Activated CD4-positive, alpha-beta memory T cell treated with anti-CD3 and anti-CD28 coated beads, Interleukin-2, amount 10 ng/mL, durations not matched to agents 7 days and 5 days (primary cell): ENCODE results near the gene NPB. TPM values are rescaled to one million over a fixed set of nuclear protein-coding genes. Genes with fewer than 3 reads are reported as not detected.

Experiments used
- CTCF ChIA-PET: fragments of 350-600 bp; sonication (Branson Sonifier 250); formaldehyde crosslinking; loops from one replicate; lab custom pipeline; 2021; ENCODE audit warnings: antibody characterized with exemption, inconsistent platforms; lab: Charles Lee
- POLR2A ChIA-PET: fragments of 350-600 bp; sonication (Branson Sonifier 250); formaldehyde crosslinking; loops from one replicate; lab custom pipeline; 2021; ENCODE audit warnings: antibody characterized with exemption; lab: Charles Lee
- DNase-seq: peaks from one replicate; pipeline ENCODE4 v3.0.0-alpha.2; 2020
- H3K27ac Mint-ChIP-seq: one replicate; pipeline ENCODE4 v1.8.0; 2021; ENCODE audit warnings: mild to moderate bottlenecking, mixed read lengths
- H3K27me3 Mint-ChIP-seq: one replicate; pipeline ENCODE4 v1.8.0; 2021; ENCODE audit warnings: mixed read lengths
- H3K36me3 Mint-ChIP-seq: one replicate; pipeline ENCODE4 v1.8.0; 2021; ENCODE audit warnings: low read depth, mixed read lengths
- H3K4me1 Mint-ChIP-seq: one replicate; pipeline ENCODE4 v1.8.0; 2021; ENCODE audit warnings: mixed read lengths
- H3K4me3 Mint-ChIP-seq: one replicate; pipeline ENCODE4 v1.8.0; 2021; ENCODE audit warnings: mild to moderate bottlenecking, mixed read lengths
- H3K9me3 Mint-ChIP-seq: one replicate; pipeline ENCODE4 v1.8.0; 2021; ENCODE audit warnings: mixed read lengths
- total RNA-seq, 2 experiments: library from RNA; stranded (reverse); gene quantifications; one replicate each; pipeline ENCODE4 v1.2.3, GENCODE V29; 2021

Gene NPB
- total RNA-seq, 2 experiments from 2014 or later = 0.38 TPM; not detected in 1

- no peaks in the 10 kb centered on the region for H3K9me3 Mint-ChIP-seq
- no peak overlapping the region for H3K4me3 Mint-ChIP-seq
- H3K4me1 Mint-ChIP-seq = peaks cover 53% of the 10 kb centered on the region
- ChIA-PET CTCF (no interaction called here), POLR2A (interaction anchor here (0.6 to 2.6 kb wide), 10 partner anchors 9 to 183 kb away, joined by 3 to 10 read pairs (median 4); partner anchors contain the start of genes ALYREF, ARL16, HGS and MCRIP1)
- no peaks in the 10 kb centered on the region for H3K27me3 Mint-ChIP-seq
- peaks cover 55% of the 10 kb centered on the region for H3K36me3 Mint-ChIP-seq
- DNase-seq = no peak
- peak overlapping the region; percentile 49 for H3K27ac Mint-ChIP-seq
Measured at GRCh38 chr17:81865733-81866439, 36.2 kb upstream of the NPB start.

- Mint-ChIP-seq H3K27ac (peak overlapping the region; percentile 68), H3K4me3 (peak overlapping the region; percentile 13), H3K4me1 (peaks cover 51% of the 10 kb centered on the region), H3K27me3 (no peaks in the 10 kb centered on the region), H3K36me3 (peaks cover 52% of the 10 kb centered on the region), H3K9me3 (no peaks in the 10 kb centered on the region)
- ChIA-PET POLR2A (interaction anchor here (0.6 to 2.6 kb wide), 15 partner anchors 8 to 183 kb away, joined by 3 to 10 read pairs (median 4); partner anchors contain the start of genes ALYREF, ARL16, HGS and MCRIP1), CTCF (no interaction called here)
- DNase-seq = no peak
Measured at GRCh38 chr17:81866440-81867169, 35.4 kb upstream of the NPB start.

- Mint-ChIP-seq H3K4me3 (peak overlapping the region; percentile 30), H3K27ac (peak overlapping the region; percentile 68), H3K27me3 (no peaks in the 10 kb centered on the region), H3K4me1 (peaks cover 51% of the 10 kb centered on the region), H3K36me3 (peaks cover 54% of the 10 kb centered on the region), H3K9me3 (no peaks in the 10 kb centered on the region)
- no peak for DNase-seq
- POLR2A ChIA-PET = interaction anchor here (0.6 to 2.6 kb wide), 10 partner anchors 9 to 165 kb away, joined by 3 to 10 read pairs (median 4); partner anchors contain the start of genes MCRIP1 and MRPL12
- CTCF ChIA-PET = no interaction called here
Measured at GRCh38 chr17:81867170-81867990, 34.7 kb upstream of the NPB start.

GRCh38 chr17:81867991-81868673, 33.9 kb upstream of the NPB start:
- ChIA-PET POLR2A (interaction anchor here (0.6 to 6.6 kb wide), 5 partner anchors 7 to 165 kb away, joined by 3 to 133 read pairs (median 6); partner anchors contain the start of genes MRPL12 and P4HB), CTCF (no interaction called here)
- peaks cover 51% of the 10 kb centered on the region for H3K4me1 Mint-ChIP-seq

GRCh38 chr17:81868674-81869220, 33.3 kb upstream of the NPB start:
- Mint-ChIP-seq H3K9me3 (no peaks in the 10 kb centered on the region), H3K4me1 (peaks cover 50% of the 10 kb centered on the region), H3K4me3 (peak overlapping the region; percentile 77), H3K36me3 (peaks cover 48% of the 10 kb centered on the region), H3K27me3 (no peaks in the 10 kb centered on the region), H3K27ac (peak overlapping the region; percentile 85)
- DNase-seq = no peak
- ChIA-PET POLR2A (interaction anchor here (1.2 to 7.0 kb wide), 10 partner anchors 8 to 202 kb away, joined by 4 to 140 read pairs (median 25); partner anchors contain the start of genes ALYREF, ANAPC11, ARL16 and CCDC137), CTCF (interaction anchor here (1.6 to 2.0 kb wide), 2 partner anchors 55 to 58 kb away, joined by 5 to 6 read pairs; no protein-coding TSS in a partner anchor)

More at GRCh38 chr17:81867991-81868673, 33.9 kb upstream of the NPB start:
- no peaks in the 10 kb centered on the region for H3K27me3 Mint-ChIP-seq
- DNase-seq = peak; percentile 21
- no peaks in the 10 kb centered on the region for H3K9me3 Mint-ChIP-seq
- H3K4me3 Mint-ChIP-seq = peak overlapping the region; percentile 17
- H3K27ac Mint-ChIP-seq = no peak overlapping the region
- peaks cover 54% of the 10 kb centered on the region for H3K36me3 Mint-ChIP-seq

DNA sequence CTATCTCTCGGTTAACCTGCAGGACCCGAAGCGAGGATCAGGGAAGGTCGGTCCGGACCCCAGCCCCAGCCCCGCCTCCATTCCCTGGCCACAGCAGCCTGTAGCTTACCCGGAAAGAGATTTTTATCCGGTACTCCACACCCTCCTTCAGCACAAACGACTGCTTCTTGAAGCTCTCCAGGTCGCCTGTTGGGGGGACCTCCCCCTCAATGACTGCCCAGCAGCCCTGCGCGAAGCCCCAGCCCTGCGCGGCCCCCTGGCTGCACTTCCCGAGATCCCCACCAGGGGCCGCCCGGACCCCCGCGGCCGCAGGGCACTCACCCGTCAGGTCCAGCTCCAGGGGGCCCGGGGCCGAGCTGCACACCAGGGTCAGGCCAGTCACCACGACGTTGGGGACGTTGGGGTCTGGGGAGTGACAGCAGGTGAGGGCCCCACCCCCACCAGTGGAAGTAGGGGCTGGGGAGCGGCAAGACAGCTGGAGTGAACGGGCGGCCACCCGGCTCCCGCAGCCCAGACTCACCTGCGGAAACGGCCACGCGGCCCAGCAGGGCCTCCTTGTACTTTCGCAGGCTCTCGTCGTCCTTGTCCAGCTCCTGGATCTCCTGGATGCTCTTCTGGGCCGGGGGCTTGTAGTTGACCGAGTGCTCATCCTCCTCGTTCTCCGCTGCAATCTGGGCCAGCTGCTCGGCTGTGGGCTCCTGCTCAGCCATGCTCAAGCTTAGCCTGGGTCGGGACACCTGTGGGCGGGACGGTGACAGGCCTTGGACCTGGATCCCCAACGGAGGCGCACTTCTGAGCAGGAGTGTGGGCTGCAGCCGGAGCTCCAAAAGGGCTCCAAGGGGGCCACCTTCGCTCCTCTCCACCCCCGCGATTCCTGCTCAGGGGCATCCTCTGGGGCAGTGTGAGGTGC, 32.6 kb upstream of the NPB start:
- no peaks in the 10 kb centered on the region for H3K9me3 Mint-ChIP-seq
- H3K27me3 Mint-ChIP-seq = no peaks in the 10 kb centered on the region
- ChIA-PET POLR2A (interaction anchor here (0.8 to 7.0 kb wide), 26 partner anchors 9 to 775 kb away, joined by 3 to 140 read pairs (median 6); partner anchors contain the start of genes ALYREF, ANAPC11, ARL16 and ASPSCR1), CTCF (interaction anchor here (0.7 to 2.0 kb wide), 8 partner anchors 14 to 617 kb away, joined by 3 to 6 read pairs (median 3); partner anchors contain the start of genes CENPX, DCXR and LRRC45)
- H3K4me3 Mint-ChIP-seq = peak overlapping the region; percentile 77
- peaks cover 46% of the 10 kb centered on the region for H3K36me3 Mint-ChIP-seq
- H3K27ac Mint-ChIP-seq = peak overlapping the region; percentile 85
- peaks cover 51% of the 10 kb centered on the region for H3K4me1 Mint-ChIP-seq
- DNase-seq = peak; percentile 47

DNA sequence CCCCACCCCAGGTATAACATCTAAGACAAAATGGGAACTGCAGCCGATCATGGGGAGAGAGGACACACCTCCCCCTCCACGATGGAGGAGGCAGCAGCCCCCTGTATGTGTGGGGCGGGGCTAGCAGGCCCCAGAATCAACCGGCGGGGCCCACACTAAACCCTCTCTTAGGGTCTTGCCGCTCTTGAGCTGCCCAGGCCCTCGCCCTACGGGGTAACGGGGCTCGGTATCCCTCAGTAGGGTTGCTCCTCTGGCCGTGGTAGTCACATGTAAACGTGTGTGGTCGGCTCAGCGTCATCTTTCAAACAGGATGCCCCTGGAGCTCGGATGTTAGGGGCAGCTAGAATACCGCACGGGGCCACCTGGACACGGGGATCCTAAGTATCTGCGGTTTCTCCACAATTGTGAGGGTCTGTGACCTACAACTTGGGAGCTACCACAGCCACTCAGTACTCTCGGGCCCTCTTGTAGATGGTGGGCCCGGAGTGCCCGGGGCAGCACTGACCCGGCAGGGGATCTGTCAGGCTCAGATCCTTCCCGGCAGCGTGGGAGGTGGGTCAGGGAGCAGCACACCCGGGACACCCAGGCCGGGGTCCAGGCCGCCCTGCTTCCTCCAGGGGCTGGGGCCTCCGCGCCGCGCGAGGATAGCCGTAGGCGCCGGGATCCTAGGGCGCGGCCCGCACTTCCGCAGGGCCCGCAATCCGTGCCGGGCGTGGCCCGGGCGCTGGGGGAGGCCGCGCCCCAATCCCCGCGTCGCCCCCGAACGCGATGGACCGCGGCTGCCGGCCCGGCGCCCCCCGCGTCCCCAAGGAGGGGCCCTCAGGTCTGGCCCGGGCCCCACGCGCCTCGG, 31.7 kb upstream of the NPB start:
- Mint-ChIP-seq H3K4me3 (peak overlapping the region; percentile 77), H3K36me3 (peaks cover 46% of the 10 kb centered on the region), H3K27me3 (no peaks in the 10 kb centered on the region), H3K27ac (peak overlapping the region; percentile 85), H3K4me1 (peaks cover 51% of the 10 kb centered on the region), H3K9me3 (no peaks in the 10 kb centered on the region)
- CTCF ChIA-PET = interaction anchor here (0.7 to 2.0 kb wide), 8 partner anchors 11 to 167 kb away, joined by 3 to 6 read pairs (median 3); partner anchors contain the start of genes CENPX, DCXR and LRRC45
- POLR2A ChIA-PET = interaction anchor here (0.6 to 7.0 kb wide), 31 partner anchors 10 to 776 kb away, joined by 3 to 140 read pairs (median 5); partner anchors contain the start of genes ALYREF, ANAPC11, ARL16 and ASPSCR1
- peak; percentile 66 for DNase-seq

DNA sequence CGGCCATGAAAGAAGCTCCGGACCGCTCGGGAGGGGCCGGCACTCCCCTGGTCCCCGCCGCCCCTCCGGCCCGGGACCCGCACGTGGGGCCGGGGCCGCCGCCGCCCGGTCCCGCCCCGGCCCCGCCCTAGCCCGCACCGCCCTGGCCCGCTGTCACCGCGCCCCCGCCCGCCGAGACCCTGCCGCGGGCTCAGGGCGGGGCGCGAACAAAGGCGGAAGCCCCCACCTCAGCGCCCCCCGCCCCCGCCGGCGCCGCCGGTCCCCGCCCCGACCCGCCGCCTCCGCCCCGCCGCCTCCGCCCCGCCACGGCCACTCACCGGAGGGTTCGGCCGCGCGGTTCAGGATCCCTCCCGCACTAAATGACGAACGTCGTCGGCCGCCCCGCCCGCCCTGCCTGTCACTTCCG, 31.1 kb upstream of the NPB start, which contains the start of gene ARHGDIA:
Gene ARHGDIA, minus strand, starts transcription at position 357 of the 406 bp plus-strand sequence. CDS start 1,407 bp downstream, outside the sequence.
- Mint-ChIP-seq H3K36me3 (peaks cover 43% of the 10 kb centered on the region), H3K4me1 (peaks cover 47% of the 10 kb centered on the region), H3K27ac (peak within 1 kb of the TSS; percentile 85), H3K27me3 (no peaks in the 10 kb centered on the region), H3K9me3 (no peaks in the 10 kb centered on the region), H3K4me3 (peak within 1 kb of the TSS; percentile 77)
- CTCF ChIA-PET = interaction anchor here (1.0 kb wide), 1 partner anchor 11 kb away, joined by 3 read pairs; no protein-coding TSS in a partner anchor
- DNase-seq = no peak
- POLR2A ChIA-PET = interaction anchor here (1.0 to 7.0 kb wide), 21 partner anchors 9 to 586 kb away, joined by 3 to 140 read pairs (median 6); partner anchors contain the start of genes ALYREF, ANAPC11, ARL16 and CENPX

DNA sequence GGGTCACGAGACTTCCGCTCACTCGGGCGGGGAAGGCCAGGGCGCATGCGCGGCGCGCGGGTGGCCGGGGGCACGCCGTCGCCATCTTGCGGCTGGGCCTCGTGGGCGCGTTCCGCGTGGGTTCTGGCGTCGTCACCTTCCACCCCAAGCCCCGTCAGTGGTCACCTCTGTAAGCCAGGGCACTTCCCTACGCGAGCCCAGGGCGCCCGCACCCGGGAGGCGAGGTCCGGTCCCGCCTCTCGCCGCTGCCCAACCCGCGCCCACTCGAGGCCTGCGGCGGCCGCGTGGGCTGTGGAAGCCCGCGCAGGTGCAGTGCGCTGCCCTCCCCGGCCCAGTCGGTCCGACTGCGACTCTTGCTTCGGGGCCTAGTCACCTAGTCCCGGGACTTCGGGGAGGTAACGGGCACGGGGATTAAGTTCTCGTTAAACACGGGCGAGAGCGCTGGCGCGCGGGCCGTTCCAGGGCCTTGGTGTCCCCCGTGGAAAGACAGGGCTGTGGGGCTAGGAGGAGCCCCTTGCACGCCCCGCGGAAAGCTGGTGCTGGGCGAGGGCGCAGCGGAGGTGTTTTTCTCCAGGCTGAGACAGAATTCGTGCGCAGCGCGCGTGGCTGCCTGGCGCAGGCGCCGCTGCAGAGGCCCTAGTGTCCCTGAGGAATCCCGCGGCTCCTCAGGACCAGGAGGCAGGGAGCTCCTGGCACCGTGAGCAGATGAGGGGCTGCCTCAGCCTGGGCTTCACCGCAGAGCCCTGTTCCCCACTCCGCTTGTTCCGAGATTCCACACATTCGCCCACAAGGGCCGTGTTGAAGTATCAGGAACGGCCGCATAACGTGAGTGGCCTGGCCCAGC, 30.4 kb upstream of the NPB start:
- Mint-ChIP-seq H3K36me3 (peaks cover 38% of the 10 kb centered on the region), H3K27ac (peak overlapping the region; percentile 82), H3K4me1 (peaks cover 45% of the 10 kb centered on the region), H3K4me3 (peak overlapping the region; percentile 74), H3K27me3 (no peaks in the 10 kb centered on the region), H3K9me3 (no peaks in the 10 kb centered on the region)
- ChIA-PET CTCF (interaction anchor here (1.0 kb wide), 1 partner anchor 12 kb away, joined by 3 read pairs; no protein-coding TSS in a partner anchor), POLR2A (interaction anchor here (0.7 to 7.0 kb wide), 19 partner anchors 9 to 188 kb away, joined by 3 to 140 read pairs (median 7); partner anchors contain the start of genes ALYREF, ANAPC11, ARL16 and CENPX)
- DNase-seq = peak; percentile 95
